ENCODE data around the gene CIC.

DNA sequence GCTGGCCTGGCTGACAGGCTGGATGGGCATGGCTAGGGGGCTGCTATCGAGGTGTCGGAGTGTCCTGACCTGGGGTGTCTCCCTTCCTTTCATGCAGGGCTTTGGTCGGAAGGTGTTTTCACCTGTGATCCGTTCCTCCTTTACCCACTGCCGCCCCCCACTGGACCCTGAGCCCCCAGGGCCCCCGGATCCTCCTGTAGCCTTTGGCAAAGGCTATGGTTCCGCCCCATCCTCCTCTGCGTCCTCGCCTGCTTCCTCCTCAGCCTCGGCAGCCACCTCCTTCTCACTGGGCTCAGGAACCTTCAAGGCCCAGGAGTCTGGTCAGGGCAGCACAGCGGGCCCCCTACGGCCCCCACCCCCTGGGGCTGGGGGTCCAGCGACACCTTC lies 21.1 kb downstream of the CIC start:
- no peak for TF ChIP-seq POLR2AphosphoS5 (IDR thresholded peaks at IDR 0.05; ENCODE audit: low read depth, low read length)
- TF ChIP-seq, protein P1, sequence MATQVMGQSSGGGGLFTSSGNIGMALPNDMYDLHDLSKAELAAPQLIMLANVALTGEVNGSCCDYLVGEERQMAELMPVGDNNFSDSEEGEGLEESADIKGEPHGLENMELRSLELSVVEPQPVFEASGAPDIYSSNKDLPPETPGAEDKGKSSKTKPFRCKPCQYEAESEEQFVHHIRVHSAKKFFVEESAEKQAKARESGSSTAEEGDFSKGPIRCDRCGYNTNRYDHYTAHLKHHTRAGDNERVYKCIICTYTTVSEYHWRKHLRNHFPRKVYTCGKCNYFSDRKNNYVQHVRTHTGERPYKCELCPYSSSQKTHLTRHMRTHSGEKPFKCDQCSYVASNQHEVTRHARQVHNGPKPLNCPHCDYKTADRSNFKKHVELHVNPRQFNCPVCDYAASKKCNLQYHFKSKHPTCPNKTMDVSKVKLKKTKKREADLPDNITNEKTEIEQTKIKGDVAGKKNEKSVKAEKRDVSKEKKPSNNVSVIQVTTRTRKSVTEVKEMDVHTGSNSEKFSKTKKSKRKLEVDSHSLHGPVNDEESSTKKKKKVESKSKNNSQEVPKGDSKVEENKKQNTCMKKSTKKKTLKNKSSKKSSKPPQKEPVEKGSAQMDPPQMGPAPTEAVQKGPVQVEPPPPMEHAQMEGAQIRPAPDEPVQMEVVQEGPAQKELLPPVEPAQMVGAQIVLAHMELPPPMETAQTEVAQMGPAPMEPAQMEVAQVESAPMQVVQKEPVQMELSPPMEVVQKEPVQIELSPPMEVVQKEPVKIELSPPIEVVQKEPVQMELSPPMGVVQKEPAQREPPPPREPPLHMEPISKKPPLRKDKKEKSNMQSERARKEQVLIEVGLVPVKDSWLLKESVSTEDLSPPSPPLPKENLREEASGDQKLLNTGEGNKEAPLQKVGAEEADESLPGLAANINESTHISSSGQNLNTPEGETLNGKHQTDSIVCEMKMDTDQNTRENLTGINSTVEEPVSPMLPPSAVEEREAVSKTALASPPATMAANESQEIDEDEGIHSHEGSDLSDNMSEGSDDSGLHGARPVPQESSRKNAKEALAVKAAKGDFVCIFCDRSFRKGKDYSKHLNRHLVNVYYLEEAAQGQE (IDR thresholded peaks at IDR 0.05; ENCODE audit: insufficient read depth in 1 of 2, low read depth in 2 of 2, low read length in 2 of 2), result no peak
- no peak for TF ChIP-seq TAF1 (IDR thresholded peaks at IDR 0.05; ENCODE audit: borderline replicate concordance, insufficient read depth, low read length)
- no peak for TF ChIP-seq SIN3A (IDR thresholded peaks at IDR 0.05; ENCODE audit: borderline replicate concordance, insufficient read depth, low read length)
- TF ChIP-seq FOXP2 (optimal IDR thresholded peaks at IDR 0.05; ENCODE audit: borderline replicate concordance, extremely low read depth, extremely low read length, insufficient read depth), result no peak
